ENCODE measurements around the gene MOCS1. TPM values are rescaled to one million over a fixed set of nuclear protein-coding genes. Genes with fewer than 3 reads are reported as not detected.

The MOCS1 gene
- total RNA-seq, 4 donors from 2014 or later: 26.4 to 61.7 (median 38.4) TPM

- intact Hi-C loops (cut with DNase I; ENCODE audit: low total_unique reads) (no loop called here), in situ Hi-C loops (cut with MboI; ENCODE audit: low sequenced_read_pairs in 4 of 4) (no loop called here)
- ATAC-seq (peak in 1 of 2 donors; percentile 30), DNase-seq (no peak)
- no peaks in the 10 kb centered on the region for H3K36me3 ChIP-seq
- H3K27me3 ChIP-seq: no peaks in the 10 kb centered on the region
- no peaks in the 10 kb centered on the region for H3K9me3 ChIP-seq
- H3K4me3 ChIP-seq: no peak overlapping the region
- peaks cover 0 to 22% of the 10 kb centered on the region in 2 donors for H3K4me1 ChIP-seq
- TF ChIP-seq POLR2A (IDR thresholded peaks at IDR 0.05): no peak
- TF ChIP-seq CTCF (IDR thresholded peaks at IDR 0.05 in 4 of 5, conservative IDR thresholded peaks at IDR 0.05 in 1 of 5): no peak
- peak overlapping the region in 1 of 4 donors; percentile 50 for H3K27ac ChIP-seq
These were observed 16.9 kb upstream of the MOCS1 start for GRCh38 chr6:39951191-39951590.

GRCh38 chr6:39950125-39950720, 16.0 kb upstream of the MOCS1 start:
- Histone ChIP-seq H3K27me3 (no peaks in the 10 kb centered on the region), H3K36me3 (no peaks in the 10 kb centered on the region), H3K27ac (no peak overlapping the region), H3K4me1 (peaks cover 0 to 22% of the 10 kb centered on the region in 2 donors), H3K4me3 (no peak overlapping the region), H3K9me3 (no peaks in the 10 kb centered on the region)
- no peak for TF ChIP-seq CTCF (IDR thresholded peaks at IDR 0.05 in 4 of 5, conservative IDR thresholded peaks at IDR 0.05 in 1 of 5)
- TF ChIP-seq POLR2A (IDR thresholded peaks at IDR 0.05): no peak
- no peak for DNase-seq
- intact Hi-C loops (cut with DNase I; ENCODE audit: low total_unique reads) (no loop called here), in situ Hi-C loops (cut with MboI; ENCODE audit: low sequenced_read_pairs in 4 of 4) (no loop called here)
- ATAC-seq: no peak

GRCh38 chr6:39948199-39948791, 14.0 kb upstream of the MOCS1 start:
- H3K4me1 ChIP-seq: peaks cover 0 to 22% of the 10 kb centered on the region in 2 donors
- H3K4me3 ChIP-seq: no peak overlapping the region
- no peaks in the 10 kb centered on the region for H3K36me3 ChIP-seq
- ATAC-seq: no peak
- no peaks in the 10 kb centered on the region for H3K9me3 ChIP-seq
- intact Hi-C loops (cut with DNase I; ENCODE audit: low total_unique reads) (no loop called here), in situ Hi-C loops (cut with MboI; ENCODE audit: low sequenced_read_pairs in 4 of 4) (no loop called here)
- DNase-seq: no peak
- TF ChIP-seq CTCF (IDR thresholded peaks at IDR 0.05 in 4 of 5, conservative IDR thresholded peaks at IDR 0.05 in 1 of 5) (no peak), POLR2A (IDR thresholded peaks at IDR 0.05) (no peak)
- no peak overlapping the region for H3K27ac ChIP-seq
- H3K27me3 ChIP-seq: no peaks in the 10 kb centered on the region

GRCh38 chr6:39947611-39948068, 13.4 kb upstream of the MOCS1 start:
- no peak for DNase-seq
- Histone ChIP-seq H3K27me3 (no peaks in the 10 kb centered on the region), H3K9me3 (no peaks in the 10 kb centered on the region), H3K27ac (no peak overlapping the region), H3K36me3 (no peaks in the 10 kb centered on the region), H3K4me1 (peaks cover 0 to 18% of the 10 kb centered on the region in 2 donors), H3K4me3 (no peak overlapping the region)
- TF ChIP-seq CTCF (IDR thresholded peaks at IDR 0.05 in 4 of 5, conservative IDR thresholded peaks at IDR 0.05 in 1 of 5): no peak
- no peak for TF ChIP-seq POLR2A (IDR thresholded peaks at IDR 0.05)
- ATAC-seq: no peak
- in situ Hi-C loops (cut with MboI; ENCODE audit: low sequenced_read_pairs in 4 of 4) (no loop called here), intact Hi-C loops (cut with DNase I; ENCODE audit: low total_unique reads) (no loop called here)
